Measurements from ENCODE around the gene IL20RB.

Gene IL20RB

GRCh38 chr3:136974670-136975069, 16.9 kb downstream of the IL20RB start:
- no peak for TF ChIP-seq CTCF (IDR thresholded peaks at IDR 0.05)

DNA sequence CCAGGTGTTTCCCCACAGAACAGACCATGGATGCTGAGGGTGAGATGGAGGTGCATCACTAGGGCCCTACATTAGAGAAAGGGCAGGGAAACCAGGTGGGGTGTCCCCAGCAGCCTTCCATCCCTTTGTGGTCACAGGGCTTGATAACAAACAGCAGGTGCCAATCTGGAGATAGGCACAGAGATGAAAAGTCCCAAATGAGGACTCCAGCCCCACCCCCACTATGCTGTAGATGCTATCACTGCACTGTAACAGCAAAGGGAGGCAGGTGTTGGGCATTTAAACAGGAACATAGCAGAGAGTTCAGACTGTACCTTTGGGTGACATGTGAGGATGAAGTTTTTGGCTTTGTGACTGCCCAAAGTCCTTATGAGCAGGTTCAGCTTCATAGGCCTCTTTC, 21.4 kb downstream of the IL20RB start:
- TF ChIP-seq CTCF (IDR thresholded peaks at IDR 0.05), result no peak

GRCh38 chr3:136979684-136980083, 21.9 kb downstream of the IL20RB start:
- TF ChIP-seq CTCF (IDR thresholded peaks at IDR 0.05), result no peak

DNA sequence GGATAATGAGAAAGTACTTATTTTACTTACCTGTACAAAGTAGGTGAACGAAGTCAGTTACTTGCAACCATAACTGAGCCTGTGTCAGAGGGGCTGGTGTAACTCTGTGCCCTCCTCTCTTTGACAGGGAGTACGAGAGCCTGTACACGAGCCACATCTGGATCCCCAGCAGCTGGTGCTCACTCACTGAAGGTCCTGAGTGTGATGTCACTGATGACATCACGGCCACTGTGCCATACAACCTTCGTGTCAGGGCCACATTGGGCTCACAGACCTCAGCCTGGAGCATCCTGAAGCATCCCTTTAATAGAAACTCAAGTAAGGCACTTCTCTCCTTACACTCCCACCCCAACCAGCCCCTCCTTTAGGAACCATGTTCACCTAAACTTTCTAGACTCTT, 24.2 kb downstream of the IL20RB start:
- no peak for TF ChIP-seq CTCF (IDR thresholded peaks at IDR 0.05)

DNA sequence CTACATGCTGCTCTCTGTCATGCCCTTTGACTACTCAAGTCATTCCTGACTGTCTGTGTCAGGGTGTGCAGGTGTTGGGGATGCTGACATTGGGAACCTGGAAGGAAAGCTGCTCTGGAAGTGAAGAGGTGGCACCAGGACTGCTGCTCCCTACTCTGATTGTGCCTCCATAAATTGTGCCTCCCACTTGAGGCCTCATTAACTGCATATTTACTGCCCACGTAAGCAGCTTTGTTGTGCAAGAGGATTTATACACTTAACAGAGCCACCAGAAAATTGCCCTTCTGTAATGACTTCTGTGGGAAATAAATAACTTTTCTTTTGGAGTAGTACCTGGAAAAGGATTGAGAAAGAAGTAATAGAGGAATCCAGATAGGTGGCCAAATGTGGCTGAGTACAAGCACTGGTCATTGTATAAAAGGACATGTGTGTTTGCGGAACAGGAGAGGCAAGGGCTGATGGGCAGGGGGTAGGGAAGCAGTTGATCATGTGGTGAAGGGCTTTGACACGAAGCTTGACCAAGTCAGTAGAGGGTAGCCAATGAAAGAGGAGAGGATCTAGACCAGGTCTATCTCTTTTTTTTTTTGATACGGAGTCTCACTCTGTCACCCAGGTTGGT, 24.8 kb downstream of the IL20RB start:
- no peak for TF ChIP-seq CTCF (IDR thresholded peaks at IDR 0.05)

- no peak for TF ChIP-seq CTCF (IDR thresholded peaks at IDR 0.05)
Observed at GRCh38 chr3:136984837-136985236, 27.1 kb downstream of the IL20RB start.

- TF ChIP-seq CTCF (IDR thresholded peaks at IDR 0.05), result no peak
Observed at GRCh38 chr3:136988651-136989050, 30.9 kb downstream of the IL20RB start.

All from LNCAP (cell line).